WI38 (cell line): Measurements from ENCODE around the gene XPNPEP1.

Source experiments
- H3K4me3 ChIP-seq: 2 replicates; pipeline ENCODE4 v1.5.1; 2011; ENCODE audit warnings: low read depth, mild to moderate bottlenecking, control low read depth, low read length
- CTCF ChIP-seq: IDR thresholded peaks from 2 replicates; pipeline ENCODE4 v1.5.1; 2012; ENCODE audit warnings: low read depth, mild to moderate bottlenecking, control low read depth, low read length

Gene XPNPEP1

GRCh38 chr10:109875151-109875568 lies 48.2 kb downstream of the XPNPEP1 start:
- no peak for TF ChIP-seq CTCF
- no peak overlapping the region for H3K4me3 ChIP-seq

GRCh38 chr10:109871476-109871875 lies 51.8 kb downstream of the XPNPEP1 start:
- TF ChIP-seq CTCF, result no peak
- no peak overlapping the region for H3K4me3 ChIP-seq

GRCh38 chr10:109866995-109867635 lies 56.2 kb downstream of the XPNPEP1 start:
- no peak for TF ChIP-seq CTCF
- H3K4me3 ChIP-seq, result no peak overlapping the region

DNA sequence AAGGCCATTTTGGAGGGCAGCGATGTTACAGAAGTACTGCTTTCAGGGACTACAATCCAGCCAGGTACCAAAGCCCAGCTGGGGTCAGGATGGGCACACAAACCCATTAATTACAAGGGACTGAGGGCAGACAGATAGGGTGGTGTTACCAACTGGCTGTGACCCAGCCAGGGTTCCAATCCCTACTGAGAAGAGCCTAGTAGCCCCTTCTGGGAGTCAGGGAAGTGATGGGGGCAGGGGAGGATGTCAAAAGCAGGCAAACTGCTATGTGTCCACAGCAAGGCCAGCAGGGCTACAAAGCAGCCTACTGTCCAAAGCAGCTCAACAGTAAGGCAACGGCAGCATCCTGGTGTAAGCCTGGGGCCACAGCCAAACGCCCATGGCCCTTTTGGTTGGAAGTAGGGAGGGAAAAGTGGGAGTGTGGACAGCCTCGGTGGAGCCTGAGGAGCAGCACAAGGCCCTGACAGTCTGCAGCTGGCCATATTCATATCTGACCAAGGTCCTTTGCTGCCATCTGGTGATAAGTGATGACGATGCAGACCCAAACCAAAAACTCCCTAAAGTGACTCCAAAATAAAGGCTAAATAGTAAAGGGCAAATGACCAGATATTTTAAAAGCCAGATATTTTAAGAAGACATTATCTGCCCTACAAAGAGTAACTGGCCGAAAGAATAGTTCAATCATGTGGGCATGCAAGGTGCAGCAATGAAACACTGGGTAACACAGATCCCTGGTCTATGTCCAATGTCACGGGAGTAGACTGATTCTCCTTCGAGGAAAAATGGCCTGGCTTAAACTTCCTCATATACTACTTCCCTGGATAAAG lies 56.9 kb downstream of the XPNPEP1 start:
- no peak overlapping the region for H3K4me3 ChIP-seq
- TF ChIP-seq CTCF, result 0 out of 2 replicates have a peak, but pooled peaks have one; percentile 9

DNA sequence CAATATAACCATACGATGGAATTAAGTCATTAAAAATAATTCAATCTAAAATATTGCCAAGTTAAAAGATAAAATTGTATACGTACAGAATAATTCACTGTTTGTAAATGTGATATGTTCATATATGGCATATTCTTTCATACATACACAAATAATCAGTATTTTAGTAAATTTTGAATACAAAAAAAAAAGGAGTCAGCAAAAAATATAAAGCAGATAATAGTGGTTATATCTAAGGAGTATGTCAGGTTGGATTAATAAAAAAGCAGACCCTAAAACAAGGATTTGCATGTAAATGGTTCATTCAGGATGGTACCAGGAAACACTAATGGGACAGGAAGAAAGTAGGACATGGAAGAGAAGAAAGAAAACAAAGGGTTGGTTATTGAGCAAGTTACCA lies 59.5 kb downstream of the XPNPEP1 start:
- no peak for TF ChIP-seq CTCF
- no peak overlapping the region for H3K4me3 ChIP-seq

GRCh38 chr10:109862738-109863137 lies 60.6 kb downstream of the XPNPEP1 start:
- H3K4me3 ChIP-seq, result no peak overlapping the region

More at GRCh38 chr10:109862738-109863137, 60.6 kb downstream of the XPNPEP1 start:
- TF ChIP-seq CTCF, result no peak
